ENCODE data around the gene EPB41L1. TPM values are rescaled to one million over a fixed set of nuclear protein-coding genes. Genes with fewer than 3 reads are reported as not detected.

The EPB41L1 gene
- total RNA-seq, 1 experiment from 2014 or later = 8.6 TPM

- intact Hi-C loops (cut with micrococcal nuclease; ENCODE audit: unreplicated experiment) = no loop called here
- BruUV-seq (replicated peaks) = no TSS peak
- TF ChIP-seq REST (IDR thresholded peaks at IDR 0.05; ENCODE audit: insufficient read depth in 1 of 2, low read depth in 2 of 2, low read length in 1 of 2) (no peak), CTCF (IDR thresholded peaks at IDR 0.05) (no peak), SIN3A (IDR thresholded peaks at IDR 0.05; ENCODE audit: borderline replicate concordance, insufficient read depth, low read depth, low read length) (no peak), POLR2AphosphoS5 (IDR thresholded peaks at IDR 0.05; ENCODE audit: low read depth, low read length) (no peak), TCF7L2 (IDR thresholded peaks at IDR 0.05; ENCODE audit: low read depth, low read length) (no peak)
- Histone ChIP-seq H3K36me3 (ENCODE audit: control insufficient read depth, insufficient read depth, low read length) (peaks cover 26% of the 10 kb centered on the region), H3K4me3 (ENCODE audit: low read depth in 2 of 2, low read length in 2 of 2) (no peak overlapping the region), H3K4me1 (ENCODE audit: control insufficient read depth, insufficient read depth, low read length) (peaks cover 11% of the 10 kb centered on the region; the same call in 1 of the 2 replicates), H3K27ac (ENCODE audit: low read length) (no peak overlapping the region), H3K27me3 (ENCODE audit: control insufficient read depth, insufficient read depth, low read length) (no peaks in the 10 kb centered on the region), H3K9me3 (ENCODE audit: control insufficient read depth, insufficient read depth, low read depth, low read length) (no peaks in the 10 kb centered on the region)
- ATAC-seq (no peak), DNase-seq (ENCODE audit: low read depth, low spot score) (no peak)
- CTCF ChIA-PET = interaction anchor here (0.6 kb wide), 1 partner anchor 52 kb away, joined by 4 read pairs; no protein-coding TSS in a partner anchor
- POLR2A ChIA-PET = no interaction called here
- in situ Hi-C loops (cut with HindIII; ENCODE audit: low pct_unique_long_range_greater_than_20kb, low sequenced_read_pairs) = no loop called here
Observed at GRCh38 chr20:36241678-36242077, 87.1 kb downstream of the EPB41L1 start.

- BruUV-seq (replicated peaks) = no TSS peak
- ChIA-PET CTCF (no interaction called here), POLR2A (interaction anchor here (0.8 kb wide), 1 partner anchor 25 kb away, joined by 3 read pairs; no protein-coding TSS in a partner anchor)
- peaks cover 26% of the 10 kb centered on the region for H3K36me3 ChIP-seq (ENCODE audit: control insufficient read depth, insufficient read depth, low read length)
- TF ChIP-seq POLR2AphosphoS5 (IDR thresholded peaks at IDR 0.05; ENCODE audit: low read depth, low read length) (no peak), TCF7L2 (IDR thresholded peaks at IDR 0.05; ENCODE audit: low read depth, low read length) (no peak), CTCF (IDR thresholded peaks at IDR 0.05) (no peak), SIN3A (IDR thresholded peaks at IDR 0.05; ENCODE audit: borderline replicate concordance, insufficient read depth, low read depth, low read length) (no peak), REST (IDR thresholded peaks at IDR 0.05; ENCODE audit: insufficient read depth in 1 of 2, low read depth in 2 of 2, low read length in 1 of 2) (no peak)
- no peak for ATAC-seq
- in situ Hi-C loops (cut with HindIII; ENCODE audit: low pct_unique_long_range_greater_than_20kb, low sequenced_read_pairs) (no loop called here), intact Hi-C loops (cut with micrococcal nuclease; ENCODE audit: unreplicated experiment) (no loop called here)
- no peaks in the 10 kb centered on the region for H3K27me3 ChIP-seq (ENCODE audit: control insufficient read depth, insufficient read depth, low read length)
- H3K9me3 ChIP-seq (ENCODE audit: control insufficient read depth, insufficient read depth, low read depth, low read length) = no peaks in the 10 kb centered on the region
- no peak overlapping the region for H3K4me3 ChIP-seq (ENCODE audit: low read depth in 2 of 2, low read length in 2 of 2)
- no peak for DNase-seq (ENCODE audit: low read depth, low spot score)
- 0 out of 2 replicates have a peak, but pooled peaks cover 4% of the 10 kb centered on the region for H3K4me1 ChIP-seq (ENCODE audit: control insufficient read depth, insufficient read depth, low read length)
- H3K27ac ChIP-seq (ENCODE audit: low read length) = no peak overlapping the region
Observed at GRCh38 chr20:36243726-36244125, 89.2 kb downstream of the EPB41L1 start.

Measured in Panc1 (cell line).